GM12864 (cell line): Measurements from ENCODE around the gene PIGQ.
"Not testable (repeated sequence)": the region's sequence is repeated elsewhere in the genome, so short reads cannot be mapped to it uniquely, and the experiment has no call there.

Experiments used
- DNase-seq: peaks from one replicate; pipeline ENCODE4 v3.0.0-alpha.2; 2011; ENCODE audit warnings: low read depth
- H3K4me3 ChIP-seq: 2 replicates; pipeline ENCODE4 v1.5.1; 2011; ENCODE audit warnings: mild to moderate bottlenecking, low read depth, low read length, control low read depth
- TF ChIP-seq, protein P1 (sequence below): IDR thresholded peaks from 2 replicates; pipeline ENCODE4 v1.5.1; 2011; ENCODE audit warnings: low read depth, mild to moderate bottlenecking, moderate library complexity, low read length, control low read depth, inconsistent platforms; ENCODE audit errors: missing control alignments

Gene PIGQ

GRCh38 chr16:595094-595528 is 25.3 kb downstream of the PIGQ start:
- TF ChIP-seq, protein P1, sequence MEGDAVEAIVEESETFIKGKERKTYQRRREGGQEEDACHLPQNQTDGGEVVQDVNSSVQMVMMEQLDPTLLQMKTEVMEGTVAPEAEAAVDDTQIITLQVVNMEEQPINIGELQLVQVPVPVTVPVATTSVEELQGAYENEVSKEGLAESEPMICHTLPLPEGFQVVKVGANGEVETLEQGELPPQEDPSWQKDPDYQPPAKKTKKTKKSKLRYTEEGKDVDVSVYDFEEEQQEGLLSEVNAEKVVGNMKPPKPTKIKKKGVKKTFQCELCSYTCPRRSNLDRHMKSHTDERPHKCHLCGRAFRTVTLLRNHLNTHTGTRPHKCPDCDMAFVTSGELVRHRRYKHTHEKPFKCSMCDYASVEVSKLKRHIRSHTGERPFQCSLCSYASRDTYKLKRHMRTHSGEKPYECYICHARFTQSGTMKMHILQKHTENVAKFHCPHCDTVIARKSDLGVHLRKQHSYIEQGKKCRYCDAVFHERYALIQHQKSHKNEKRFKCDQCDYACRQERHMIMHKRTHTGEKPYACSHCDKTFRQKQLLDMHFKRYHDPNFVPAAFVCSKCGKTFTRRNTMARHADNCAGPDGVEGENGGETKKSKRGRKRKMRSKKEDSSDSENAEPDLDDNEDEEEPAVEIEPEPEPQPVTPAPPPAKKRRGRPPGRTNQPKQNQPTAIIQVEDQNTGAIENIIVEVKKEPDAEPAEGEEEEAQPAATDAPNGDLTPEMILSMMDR = no peak
- DNase-seq = no peak
- H3K4me3 ChIP-seq = no peak overlapping the region

GRCh38 chr16:595942-596735 is 26.4 kb downstream of the PIGQ start:
- DNase-seq = no peak
- TF ChIP-seq, protein P1 = no peak
- no peak overlapping the region for H3K4me3 ChIP-seq

DNA sequence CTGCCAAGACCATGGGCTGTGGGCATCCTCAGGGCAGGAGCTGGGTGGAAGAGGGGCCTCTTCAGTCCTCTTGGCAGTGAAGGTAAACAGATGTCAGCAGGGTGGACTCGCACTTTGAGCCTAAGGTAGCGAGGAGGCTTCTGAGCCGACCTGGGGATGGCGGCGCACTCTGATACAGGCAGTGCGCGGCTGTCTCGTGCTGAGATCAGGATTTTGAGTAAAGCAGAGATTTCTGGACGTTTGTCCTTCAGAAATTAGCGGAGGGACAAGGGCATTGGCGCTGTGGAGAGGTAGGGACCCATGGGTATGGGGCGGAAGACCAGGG is 26.9 kb downstream of the PIGQ start:
- H3K4me3 ChIP-seq = no peak overlapping the region
- DNase-seq = no peak
- TF ChIP-seq, protein P1 = no peak

DNA sequence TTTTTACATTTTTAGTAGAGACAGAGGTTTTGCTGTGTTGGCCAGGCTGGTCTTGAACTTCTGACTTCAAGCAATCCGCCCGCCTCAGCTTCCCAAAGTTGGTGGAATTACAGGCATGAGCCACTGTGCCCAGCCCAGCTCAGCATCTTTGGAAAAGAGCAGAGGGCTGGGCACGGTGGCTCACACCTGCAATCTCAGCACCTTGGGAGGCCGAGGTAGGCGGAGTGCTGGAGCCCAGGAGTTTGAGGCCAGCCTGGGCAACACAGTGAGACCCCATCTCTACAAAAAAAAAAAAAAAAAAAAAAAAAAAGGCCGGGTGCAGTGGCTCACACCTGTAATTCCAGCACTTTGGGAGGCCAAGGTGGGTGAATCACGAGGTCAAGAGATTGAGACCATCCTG is 27.9 kb downstream of the PIGQ start:
- not testable (repeated sequence) for DNase-seq, H3K4me3 ChIP-seq

DNA sequence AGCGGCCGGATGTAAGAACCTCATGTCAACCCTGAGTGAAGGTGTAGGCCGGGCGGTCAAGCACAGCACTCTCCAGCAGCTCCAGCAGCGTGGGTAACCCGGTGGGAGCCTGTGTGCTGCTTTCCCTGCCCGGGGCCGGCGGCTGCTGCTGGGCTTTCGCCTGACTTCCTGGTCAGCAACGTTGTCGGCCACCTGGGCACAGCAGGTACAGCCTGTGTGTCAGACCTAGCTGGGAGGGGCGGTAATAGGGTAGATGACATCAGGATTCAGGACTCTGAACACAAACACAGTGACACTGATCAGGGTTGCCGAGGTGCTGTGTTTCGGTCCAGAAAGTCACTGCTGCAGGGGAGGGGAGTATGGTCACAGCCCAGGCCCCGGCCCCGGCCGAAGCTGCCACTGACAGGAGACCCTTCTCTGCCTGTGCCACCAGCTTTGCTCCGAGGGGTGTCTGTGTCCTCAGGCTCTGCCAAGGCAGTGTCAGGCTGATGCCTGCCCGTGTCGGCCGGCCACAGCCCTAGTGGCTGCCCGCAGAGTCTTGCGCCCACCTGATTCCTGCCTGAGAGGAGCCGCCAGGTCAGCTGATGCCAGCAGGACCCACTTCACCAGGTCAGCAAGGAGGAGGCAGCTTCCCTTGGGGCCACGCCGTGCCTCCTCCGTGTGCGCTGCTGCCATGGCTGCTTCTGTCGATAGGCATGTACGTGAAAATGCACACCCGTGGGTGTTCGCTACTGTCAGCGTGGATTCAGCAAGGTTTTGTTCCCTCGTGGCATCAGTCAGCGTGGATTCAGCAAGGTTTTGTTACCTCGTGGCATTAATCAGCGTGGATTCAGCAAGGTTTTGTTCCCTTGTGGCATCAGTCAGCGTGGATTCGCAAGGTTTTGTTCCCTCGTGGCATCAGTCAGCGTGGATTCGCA is 29.3 kb downstream of the PIGQ start:
- no peak for DNase-seq
- TF ChIP-seq, protein P1 = no peak
- H3K4me3 ChIP-seq = no peak overlapping the region

DNA sequence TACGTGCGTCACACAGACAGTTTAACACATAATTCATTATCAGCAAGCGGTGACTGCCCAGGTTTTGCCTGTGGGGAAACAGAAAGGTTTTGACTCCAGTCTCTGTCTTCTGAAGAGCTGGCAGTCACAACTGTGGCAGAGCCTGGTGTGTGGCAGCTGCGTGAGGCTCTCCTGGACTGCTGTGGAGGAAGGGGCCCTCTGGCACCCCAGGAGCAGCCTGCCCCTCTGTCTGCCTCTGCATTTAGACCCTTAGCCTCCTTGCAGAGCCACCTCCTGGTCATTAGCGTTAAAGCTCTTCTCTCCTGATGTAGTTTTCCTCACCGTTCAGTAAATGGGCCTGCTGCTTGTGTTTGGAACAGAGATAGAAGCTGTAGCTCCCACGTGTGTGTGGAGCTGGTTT is 31.0 kb downstream of the PIGQ start:
- H3K4me3 ChIP-seq = no peak overlapping the region
- DNase-seq = no peak
- TF ChIP-seq, protein P1 = peak; percentile 6

DNA sequence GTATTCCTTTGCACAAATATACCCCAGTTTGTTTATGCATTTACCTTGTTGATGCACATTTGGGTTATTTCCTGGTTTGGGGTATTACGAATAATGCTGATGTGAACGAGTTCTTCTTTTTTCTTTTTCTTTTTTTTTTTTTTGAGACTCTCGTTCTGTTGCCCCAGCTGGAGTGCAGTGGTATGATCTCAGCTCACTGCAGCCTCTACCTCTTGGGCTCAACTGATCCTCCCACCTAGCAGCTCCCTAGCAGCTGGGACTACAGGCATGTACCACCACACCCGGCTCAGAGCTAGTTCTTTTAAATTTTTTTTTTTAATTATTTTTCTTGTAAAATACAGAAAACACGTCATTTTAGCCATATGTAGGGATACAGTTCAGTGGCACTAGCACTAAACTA is 34.2 kb downstream of the PIGQ start:
- no peak for DNase-seq
- H3K4me3 ChIP-seq = no peak overlapping the region
- TF ChIP-seq, protein P1 = no peak
